GM18519 (cell line): ENCODE results near the gene EFCAB5.
"Not testable (repeated sequence)": the region's sequence is repeated elsewhere in the genome, so short reads cannot be mapped to it uniquely, and the experiment has no call there.

Experiments used
- ATAC-seq: cut with Tn5 transposase; IDR thresholded peaks from one replicate; pipeline ENCODE4 v1.9.1; 2021; ENCODE audit warnings: mild to moderate bottlenecking, moderate library complexity; ENCODE audit not compliant: unreplicated experiment, low FRiP score

The EFCAB5 gene

GRCh38 chr17:30000755-30001257 lies 59.4 kb downstream of the EFCAB5 start:
- no peak for ATAC-seq

DNA sequence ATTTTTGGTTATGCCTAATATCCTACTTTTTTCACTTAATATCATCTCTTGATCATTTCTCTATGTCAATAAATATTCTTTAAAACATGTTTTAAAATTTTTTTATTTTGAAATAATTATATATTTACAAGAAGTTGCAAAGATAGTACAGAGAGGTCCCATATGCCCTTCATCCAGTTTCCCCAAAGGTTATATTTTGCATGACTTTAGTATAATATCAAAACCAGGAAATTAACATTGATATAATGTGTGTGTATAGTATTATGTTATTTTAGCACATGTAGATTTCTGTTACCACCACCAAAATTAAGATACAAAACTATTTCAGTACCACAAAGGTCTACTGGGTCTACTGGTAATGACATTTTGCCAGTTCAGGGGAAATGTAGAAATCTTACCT lies 60.7 kb downstream of the EFCAB5 start:
- ATAC-seq = no peak

DNA sequence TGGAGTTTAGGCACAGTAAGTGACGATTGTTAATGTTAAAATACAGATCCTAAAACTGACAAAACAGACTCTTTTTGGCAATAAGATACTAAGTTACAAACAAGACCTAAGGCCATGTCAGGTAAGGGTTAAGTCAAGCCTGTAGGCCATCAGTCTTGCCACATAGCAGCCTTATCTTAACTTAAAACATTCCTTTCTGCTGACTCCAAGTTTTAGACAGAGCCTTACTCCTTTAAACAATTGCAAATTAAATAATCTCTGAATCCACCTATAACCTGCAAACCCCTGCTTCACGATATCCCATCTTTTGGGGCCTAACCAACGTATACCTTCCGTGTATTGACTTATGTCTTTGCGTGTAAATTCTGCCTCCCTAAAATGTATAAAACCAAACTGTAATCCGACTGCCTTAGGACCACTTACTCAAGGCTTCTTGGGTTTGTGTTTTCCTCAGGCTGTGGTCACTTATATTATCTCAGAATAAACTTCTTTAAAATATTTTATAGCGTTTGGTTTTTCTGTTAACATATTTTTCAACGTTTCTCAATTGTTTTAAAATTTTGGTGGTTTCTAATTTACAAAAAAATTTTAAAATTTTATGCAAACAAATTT lies 64.4 kb downstream of the EFCAB5 start:
- ATAC-seq = no peak

DNA sequence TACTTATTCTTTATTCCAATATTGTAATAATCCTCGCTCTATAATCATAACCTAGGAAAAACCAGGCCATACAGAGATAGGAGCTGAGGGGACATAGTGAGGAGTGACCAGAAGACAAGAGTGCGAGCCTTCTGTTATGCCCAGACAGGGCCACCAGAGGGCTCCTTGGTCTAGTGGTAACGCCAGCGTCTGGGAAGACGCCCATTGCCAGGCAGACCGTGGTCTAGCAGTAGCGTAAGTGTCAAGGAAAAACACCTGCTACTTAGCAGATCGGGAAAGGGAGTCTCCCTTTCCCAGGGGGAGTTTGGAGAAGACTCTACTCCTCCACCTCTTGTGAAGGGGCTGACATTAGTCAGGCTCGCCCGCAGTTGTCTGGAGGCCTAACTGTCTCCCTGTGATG lies 70.5 kb downstream of the EFCAB5 start:
- not testable (repeated sequence) for ATAC-seq

GRCh38 chr17:30021708-30022317 lies 80.4 kb downstream of the EFCAB5 start:
- no peak for ATAC-seq

GRCh38 chr17:30025325-30025724 lies 83.9 kb downstream of the EFCAB5 start:
- ATAC-seq = not testable (repeated sequence)

DNA sequence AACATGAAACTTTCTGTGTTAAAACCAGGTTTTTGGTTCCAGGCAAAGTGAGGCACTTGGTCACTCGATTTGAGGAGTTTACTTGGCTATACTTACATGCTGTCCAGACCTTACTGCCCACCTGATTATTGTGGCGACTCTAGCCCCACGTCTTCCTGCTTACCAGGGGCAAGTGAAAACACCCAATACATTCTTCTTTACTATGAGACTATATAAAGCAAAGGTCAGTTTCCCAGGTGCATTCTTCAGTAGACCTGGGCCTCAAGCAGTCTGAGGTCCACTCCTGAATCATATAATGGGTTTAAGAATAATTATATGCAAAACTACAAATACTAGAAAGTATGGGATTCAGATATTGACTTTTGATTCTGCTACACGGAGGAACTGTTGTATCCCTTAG lies 86.2 kb downstream of the EFCAB5 start:
- ATAC-seq = no peak

- ATAC-seq = no peak
Measured at GRCh38 chr17:30031214-30031869, 89.9 kb downstream of the EFCAB5 start.

GRCh38 chr17:30035369-30035768 lies 93.9 kb downstream of the EFCAB5 start:
- ATAC-seq = no peak

- not testable (repeated sequence) for ATAC-seq
Measured at GRCh38 chr17:30040719-30041518, 99.5 kb downstream of the EFCAB5 start.

DNA sequence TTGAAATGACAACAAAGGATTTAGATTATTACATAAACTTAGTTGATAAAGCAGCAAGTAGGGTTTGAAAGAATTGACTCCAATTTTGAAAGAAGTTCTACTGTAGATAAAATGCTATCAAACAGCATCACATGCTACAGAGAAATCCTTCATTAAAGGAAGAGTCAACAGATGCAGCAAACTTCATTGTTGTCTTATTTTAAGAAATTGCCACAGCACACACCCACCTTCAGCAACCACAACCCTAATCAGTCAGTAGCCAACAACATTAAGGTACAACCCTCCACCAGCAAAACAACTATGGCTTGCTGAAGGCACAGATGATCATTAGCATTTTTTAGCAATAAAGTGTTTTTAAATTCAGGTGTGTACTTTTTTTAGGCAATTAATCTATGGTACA lies 100.1 kb downstream of the EFCAB5 start:
- ATAC-seq = no peak

GRCh38 chr17:30062372-30062771 lies 120.9 kb downstream of the EFCAB5 start:
- ATAC-seq = no peak

DNA sequence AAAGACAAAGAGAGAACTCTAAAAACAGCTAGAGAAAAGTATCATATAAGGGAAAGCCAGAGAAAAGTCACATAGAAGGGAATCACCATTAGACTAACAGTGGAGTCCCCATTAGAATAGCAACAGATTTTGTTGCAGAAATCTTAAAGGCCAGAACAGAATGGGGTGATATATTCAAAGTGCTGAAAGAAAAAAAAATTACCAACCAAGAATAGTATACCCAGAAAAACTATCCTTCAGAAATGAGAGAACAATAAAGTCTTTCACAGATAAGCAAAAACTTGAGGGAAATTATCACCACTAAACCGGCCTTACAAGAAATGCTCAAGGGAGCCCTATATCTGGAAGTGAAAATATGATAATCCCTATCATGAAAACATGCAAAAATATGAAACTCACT lies 123.3 kb downstream of the EFCAB5 start:
- ATAC-seq = no peak

DNA sequence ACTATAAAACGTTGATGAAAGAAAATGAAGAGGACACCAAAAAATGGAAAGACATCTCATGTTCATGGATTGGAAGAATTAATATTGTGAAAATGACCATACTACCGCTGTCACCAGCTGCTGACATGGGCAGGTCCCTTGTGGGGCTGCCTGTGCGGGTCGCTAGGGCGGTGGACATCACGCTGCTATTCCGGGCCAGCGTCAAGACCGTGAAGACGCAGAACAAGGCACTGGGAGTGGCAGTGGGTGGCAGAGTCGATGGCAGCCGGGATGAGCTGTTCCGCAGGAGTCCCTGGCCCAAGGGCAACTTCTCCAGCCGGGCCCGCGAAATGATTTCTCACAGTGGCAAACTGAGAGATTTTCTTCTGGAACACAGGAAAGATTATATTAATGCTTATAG lies 127.0 kb downstream of the EFCAB5 start:
- no peak for ATAC-seq

GRCh38 chr17:30074254-30074653 lies 132.8 kb downstream of the EFCAB5 start:
- ATAC-seq = no peak

GRCh38 chr17:30074730-30075129 lies 133.3 kb downstream of the EFCAB5 start:
- ATAC-seq = no peak

DNA sequence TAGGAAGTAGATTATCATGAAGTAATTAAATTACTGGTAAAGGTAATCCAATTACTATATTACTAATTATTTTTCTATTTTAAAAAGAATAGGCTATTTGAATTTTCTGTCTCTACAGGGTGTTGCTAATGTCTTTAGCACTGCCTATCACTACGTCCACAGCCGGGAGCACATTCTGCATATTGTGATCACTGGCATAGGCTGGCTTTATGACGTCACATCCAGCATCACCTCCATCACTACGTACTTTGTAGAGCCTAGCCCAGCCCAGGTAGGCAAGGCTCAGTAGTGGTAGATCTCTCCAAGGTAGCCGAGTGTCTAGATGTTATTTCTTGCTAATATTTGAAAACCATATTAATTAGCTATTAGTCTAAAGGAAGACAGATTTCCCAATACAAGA lies 141.3 kb downstream of the EFCAB5 start:
- no peak for ATAC-seq

GRCh38 chr17:30084788-30085187 lies 143.4 kb downstream of the EFCAB5 start:
- ATAC-seq = no peak

DNA sequence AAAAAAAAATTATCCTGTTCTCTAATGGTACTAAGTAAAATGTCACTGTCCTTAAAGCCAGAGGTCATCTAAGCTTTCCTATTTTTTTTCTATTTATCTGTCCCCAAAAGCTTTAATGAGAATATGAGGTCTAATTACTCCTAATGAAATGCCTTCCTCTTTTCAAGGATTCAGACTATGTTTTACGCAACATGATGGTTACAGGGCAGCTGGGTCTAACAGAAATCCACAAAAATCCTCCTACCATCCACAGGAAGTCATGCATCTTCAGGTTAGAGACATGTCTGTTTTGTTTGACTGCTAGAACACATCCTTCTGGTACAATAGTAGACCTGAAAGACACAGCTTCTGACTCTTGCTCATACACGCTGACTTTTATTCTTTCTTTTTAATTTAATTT lies 145.5 kb downstream of the EFCAB5 start:
- ATAC-seq = no peak

DNA sequence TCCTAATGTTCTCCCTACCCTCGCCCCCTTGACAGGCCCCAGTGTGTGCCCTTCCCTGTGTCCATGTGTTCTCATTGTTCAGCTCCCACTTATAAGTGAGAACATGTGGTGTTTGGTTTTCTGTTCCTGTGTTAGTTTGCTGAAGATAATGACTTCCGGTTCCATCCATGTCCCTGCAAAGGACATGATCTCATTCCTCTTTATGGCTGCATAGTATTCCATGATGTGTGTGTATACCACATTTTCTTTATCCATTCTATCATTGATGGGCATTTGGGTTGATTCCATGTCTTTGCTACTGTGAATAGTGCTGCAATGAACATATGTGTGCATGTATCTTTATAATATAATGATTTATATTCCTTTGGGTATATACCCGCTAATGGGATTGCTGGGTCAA lies 146.0 kb downstream of the EFCAB5 start:
- ATAC-seq = not testable (repeated sequence)

DNA sequence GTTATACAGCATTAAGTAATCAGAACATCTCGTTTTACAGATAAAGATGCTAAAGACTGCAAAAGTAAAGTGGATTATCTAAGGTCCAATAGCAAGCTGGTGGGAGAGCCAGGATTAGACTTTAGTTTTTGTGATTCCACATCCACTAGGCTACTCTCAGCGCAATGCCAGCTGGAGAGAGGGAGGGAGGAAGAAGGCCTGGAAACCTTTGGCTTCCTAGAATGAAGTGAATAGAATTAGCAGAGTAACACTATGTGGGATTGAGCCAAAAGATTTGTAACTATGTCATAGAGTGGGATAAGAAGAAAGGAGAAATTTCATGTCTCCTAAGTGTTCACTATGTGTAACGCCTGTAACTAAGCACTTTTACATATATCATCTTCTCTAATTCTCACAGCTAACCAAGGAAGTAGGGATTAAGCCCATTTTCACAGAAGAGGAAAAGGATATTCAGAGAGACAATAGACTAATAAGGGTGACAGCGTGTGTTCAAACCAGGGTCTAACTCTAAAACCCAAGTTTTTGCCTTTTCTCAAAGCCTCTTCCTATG lies 149.8 kb downstream of the EFCAB5 start:
- no peak for ATAC-seq
